Karpas-422 (cell line): Measurements from ENCODE around the gene F2RL1. TPM values are rescaled to one million over a fixed set of nuclear protein-coding genes. Genes with fewer than 3 reads are reported as not detected.

Experiments used
- DNase-seq: peaks from one replicate; pipeline ENCODE4 v3.0.0-alpha.2; 2015
- H2AFZ ChIP-seq: fragments of 200-600 bp; sonication (generic); 2 replicates; pipeline ENCODE4 v1.6.1; 2014; ENCODE audit warnings: antibody characterized with exemption, low read length, mixed read lengths
- H3K27ac ChIP-seq: fragments of 200-600 bp; sonication (generic); 2 replicates; pipeline ENCODE4 v1.5.1; 2014; ENCODE audit warnings: mild to moderate bottlenecking, low read length, moderate library complexity
- H3K27me3 ChIP-seq: fragments of 200-600 bp; sonication (generic); 2 replicates; pipeline ENCODE4 v1.6.1; 2014; ENCODE audit warnings: low read length, mixed read lengths
- H3K36me3 ChIP-seq: fragments of 200-600 bp; sonication (generic); 2 replicates; pipeline ENCODE4 v1.6.1; 2014; ENCODE audit warnings: low read length, mixed read lengths; ENCODE audit not compliant: insufficient read depth
- H3K4me1 ChIP-seq: fragments of 200-600 bp; sonication (generic); 2 replicates; pipeline ENCODE4 v1.6.1; 2014; ENCODE audit warnings: mild to moderate bottlenecking, low read length, mixed read lengths
- H3K4me2 ChIP-seq: fragments of 200-600 bp; sonication (generic); 2 replicates; pipeline ENCODE4 v1.6.1; 2014; ENCODE audit warnings: low read length, low read depth, mild to moderate bottlenecking; ENCODE audit not compliant: poor library complexity, severe bottlenecking
- H3K4me3 ChIP-seq: fragments of 200-600 bp; sonication (generic); 2 replicates; pipeline ENCODE4 v1.5.1; 2014; ENCODE audit warnings: mild to moderate bottlenecking, antibody characterized with exemption, low read length, mixed read lengths
- H3K79me2 ChIP-seq: fragments of 200-600 bp; sonication (generic); 2 replicates; pipeline ENCODE4 v1.6.1; 2014; ENCODE audit warnings: mild to moderate bottlenecking, low read length, mixed read lengths
- H3K9ac ChIP-seq: fragments of 200-600 bp; sonication (generic); 2 replicates; pipeline ENCODE4 v1.6.0; 2014; ENCODE audit warnings: low read length
- H3K9me2 ChIP-seq: fragments of 200-600 bp; sonication (generic), shearing (Covaris generic); replicated peaks from 2 replicates; pipeline ENCODE4 v1.6.0; 2014; ENCODE audit warnings: mild to moderate bottlenecking, low read length, moderate library complexity; ENCODE audit not compliant: insufficient read depth
- H3K9me3 ChIP-seq: fragments of 300-700, 200-600 bp; sonication (generic); 2 replicates; pipeline ENCODE4 v1.6.1; 2014; ENCODE audit warnings: low read length, mixed read lengths
- H4K20me1 ChIP-seq: fragments of 200-600 bp; sonication (generic); 2 replicates; pipeline ENCODE4 v1.6.1; 2014; ENCODE audit warnings: mild to moderate bottlenecking, antibody characterized with exemption, low read length, low read depth; ENCODE audit not compliant: insufficient read depth
- small RNA-seq: library from RNA; depleted of rRNA; stranded (forward); fragments of <200 nt; gene quantifications from one replicate; pipeline ENCODE3, GENCODE V24; 2014
- total RNA-seq: library from RNA; depleted of rRNA; stranded (reverse); fragments of >200 nt; shearing (Covaris generic); gene quantifications from 2 replicates; pipeline ENCODE4 v1.2.3, GENCODE V29; 2014; ENCODE audit warnings: low replicate concordance; rRNA removed

The F2RL1 gene
- total RNA-seq, 1 experiment from 2014 or later, result not detected

DNA sequence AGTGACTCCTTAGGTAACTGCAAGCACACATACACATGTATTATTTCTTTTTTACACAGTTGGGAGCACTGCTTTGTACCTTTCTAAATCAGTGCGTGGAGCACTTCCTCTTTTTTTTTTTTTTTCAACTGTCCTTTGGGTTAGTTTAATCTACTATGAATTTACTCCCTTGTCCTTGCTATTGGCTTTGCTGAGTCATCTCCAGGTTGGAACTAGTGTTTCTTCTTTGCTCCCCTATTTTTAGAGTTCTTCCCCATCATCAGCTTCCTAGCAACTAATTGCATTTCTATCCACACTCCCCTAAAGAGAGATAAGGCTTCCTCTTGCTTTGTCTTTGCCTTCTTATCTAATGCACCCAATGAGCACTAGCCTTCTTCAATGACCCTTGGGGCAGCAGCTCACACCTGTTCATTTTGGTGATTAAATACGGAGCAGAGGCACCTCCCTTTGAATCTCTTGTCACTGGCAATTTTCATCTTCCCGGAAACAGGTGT lies 55.3 kb downstream of the F2RL1 start:
- Histone ChIP-seq H3K9ac (peak overlapping the region; percentile 54), H3K4me3 (peak overlapping the region; percentile 65; the same call in 1 of the 2 replicates), H4K20me1 (no peaks in the 10 kb centered on the region), H3K27ac (peak overlapping the region; percentile 97), H3K9me3 (no peaks in the 10 kb centered on the region), H3K9me2 (no peaks in the 10 kb centered on the region), H2AFZ (no peak overlapping the region), H3K4me1 (peaks cover 49% of the 10 kb centered on the region), H3K36me3 (no peaks in the 10 kb centered on the region), H3K27me3 (no peaks in the 10 kb centered on the region), H3K79me2 (peaks cover 42% of the 10 kb centered on the region), H3K4me2 (peak overlapping the region; percentile 55)
- peak; percentile 86 for DNase-seq

Small RNA genes lying within 50 kb of the gene (small RNA-seq; reads per million reads assigned to genes)
- not detected for gene RN7SL208P

Other genes with a start within 250 kb of the F2RL1 start
- gene F2RL2, start 195.6 kb upstream of the F2RL1 start, total RNA-seq, result not detected in 2 replicates
- not detected in 2 replicates for gene F2R, start 102.9 kb upstream of the F2RL1 start, total RNA-seq
- 20.4 and 22.4 TPM in 2 replicates for gene S100Z, start 31.0 kb downstream of the F2RL1 start, total RNA-seq
- gene CRHBP, start 134.0 kb downstream of the F2RL1 start, total RNA-seq, result 13.6 and 27.8 TPM in 2 replicates
- 25.9 and 31.1 TPM in 2 replicates for gene AGGF1, start 211.4 kb downstream of the F2RL1 start, total RNA-seq